HUES64 (cell line): ENCODE results near the gene RHOT1.
"Not testable (repeated sequence)": the region's sequence is repeated elsewhere in the genome, so short reads cannot be mapped to it uniquely, and the experiment has no call there.

Source experiments
- H3K27ac ChIP-seq: 2 replicates; pipeline ENCODE4 v1.7.0; 2013; ENCODE audit warnings: low read depth, low read length, inconsistent platforms
- H3K27me3 ChIP-seq: 2 replicates; pipeline ENCODE4 v1.6.1; 2013; ENCODE audit warnings: mild to moderate bottlenecking, low read length; ENCODE audit not compliant: insufficient read depth
- H3K36me3 ChIP-seq: 2 replicates; pipeline ENCODE4 v1.6.1; 2013; ENCODE audit warnings: mild to moderate bottlenecking, low read length; ENCODE audit not compliant: insufficient read depth
- H3K4me1 ChIP-seq: 2 replicates; pipeline ENCODE4 v1.6.1; 2013; ENCODE audit warnings: mild to moderate bottlenecking, low read length, moderate library complexity; ENCODE audit not compliant: insufficient read depth
- H3K4me3 ChIP-seq: 2 replicates; pipeline ENCODE4 v1.5.1; 2013; ENCODE audit warnings: mild to moderate bottlenecking, low read length, moderate library complexity
- H3K9ac ChIP-seq: 2 replicates; pipeline ENCODE4 v1.6.1; 2013; ENCODE audit warnings: mild to moderate bottlenecking, low read depth, low read length
- H3K9me3 ChIP-seq: 2 replicates; pipeline ENCODE4 v1.6.1; 2013; ENCODE audit warnings: low read depth, low read length; ENCODE audit not compliant: insufficient read depth
- WGBS: fragments of 150-250, 120-280 bp; methylation state at CpG from one replicate; pipeline ENCODE4 v1.1.7; 2013; ENCODE audit warnings: missing lambda C conversion rate; 5-methylcytosine and 5-hydroxymethylcytosine counted together

RHOT1 gene

DNA sequence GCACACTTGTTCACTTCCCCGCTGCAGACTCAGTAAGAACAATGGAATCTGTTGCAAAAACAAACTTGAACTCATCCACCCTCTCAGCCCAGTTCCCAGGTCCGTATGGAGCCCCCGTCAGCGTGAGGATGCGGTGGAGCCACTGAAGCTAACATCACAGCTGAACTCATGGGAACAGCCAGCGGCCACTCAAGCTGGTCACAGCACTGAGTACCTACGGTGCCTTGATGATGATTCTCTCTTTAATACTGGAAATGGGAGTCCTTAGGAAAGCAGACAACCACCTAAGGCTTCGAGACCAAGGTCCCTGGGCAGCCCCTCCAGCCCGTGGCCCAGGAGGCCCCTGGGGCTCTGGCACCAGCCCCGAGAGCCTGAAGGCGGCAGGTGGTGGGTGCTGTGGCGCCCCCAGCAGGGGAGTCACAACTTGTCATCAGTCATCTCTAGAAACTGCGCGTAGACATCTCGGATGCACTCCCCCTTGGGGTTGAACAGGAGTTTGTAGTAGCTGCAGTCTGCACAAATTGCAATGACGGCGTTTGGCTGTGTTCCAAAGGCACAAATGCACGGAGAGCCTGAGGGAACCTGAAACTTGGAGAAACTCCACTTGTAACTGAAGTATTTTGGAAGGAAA, 31.0 kb upstream of the RHOT1 start:
- Histone ChIP-seq H3K36me3 (no peaks in the 10 kb centered on the region), H3K4me3 (no peak overlapping the region), H3K4me1 (peaks cover 26% of the 10 kb centered on the region), H3K27ac (no peak overlapping the region; the same call in 1 of the 2 replicates), H3K9ac (no peak overlapping the region), H3K9me3 (no peaks in the 10 kb centered on the region), H3K27me3 (no peaks in the 10 kb centered on the region)
- WGBS = 81% methylated on average over 18 of the region's 18 CpGs

DNA sequence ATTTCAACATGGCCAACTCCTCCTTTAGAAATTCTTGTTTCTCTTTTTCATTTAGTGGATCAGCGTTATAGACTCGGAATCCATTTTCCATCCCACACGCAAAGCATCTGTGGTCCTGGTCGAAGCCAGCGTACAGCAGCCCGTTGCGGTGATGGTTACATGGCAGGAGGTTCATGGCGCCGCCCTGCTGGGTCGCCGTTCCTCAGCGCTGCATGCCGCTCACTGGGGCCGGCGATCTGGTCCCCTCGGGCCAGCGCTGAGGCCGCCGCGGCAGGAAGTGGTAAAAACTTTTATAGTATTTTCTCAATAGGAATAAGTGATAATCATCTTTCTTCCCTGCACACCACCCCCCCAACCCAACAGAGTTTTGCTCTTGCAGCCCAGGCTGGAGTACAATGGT, 29.9 kb upstream of the RHOT1 start:
- Histone ChIP-seq H3K9ac (no peak overlapping the region), H3K4me1 (peaks cover 21% of the 10 kb centered on the region), H3K4me3 (no peak overlapping the region), H3K9me3 (no peaks in the 10 kb centered on the region), H3K36me3 (no peaks in the 10 kb centered on the region), H3K27ac (no peak overlapping the region), H3K27me3 (no peaks in the 10 kb centered on the region)
- 97% methylated on average over 17 of the region's 20 CpGs for WGBS

DNA sequence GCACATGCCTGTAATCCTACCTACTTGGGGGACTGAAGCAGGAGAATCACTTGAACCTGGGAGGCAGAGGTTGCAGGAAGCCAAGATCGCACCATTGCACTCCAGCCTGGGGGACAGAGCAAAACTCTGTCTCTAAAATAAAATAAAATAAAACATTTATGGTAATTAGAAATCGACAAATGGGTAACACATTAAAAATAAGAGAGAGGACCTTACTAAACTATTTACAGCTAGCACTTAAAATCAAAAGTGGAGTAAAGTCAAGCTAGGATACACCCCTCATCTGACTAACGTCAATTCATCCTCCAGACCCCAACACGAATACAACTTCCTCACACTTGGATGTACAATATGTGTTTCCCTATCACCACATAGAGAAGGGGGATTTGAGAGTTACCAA, 27.8 kb upstream of the RHOT1 start:
- H3K4me1 ChIP-seq = peaks cover 11% of the 10 kb centered on the region; the same call in 1 of the 2 replicates
- H3K9ac ChIP-seq = no peak overlapping the region
- no peaks in the 10 kb centered on the region for H3K36me3 ChIP-seq
- H3K9me3 ChIP-seq = no peaks in the 10 kb centered on the region
- no peak overlapping the region for H3K4me3 ChIP-seq
- WGBS = 65% methylated on average over 3 of the region's 4 CpGs
- H3K27me3 ChIP-seq = no peaks in the 10 kb centered on the region
- H3K27ac ChIP-seq = no peak overlapping the region

DNA sequence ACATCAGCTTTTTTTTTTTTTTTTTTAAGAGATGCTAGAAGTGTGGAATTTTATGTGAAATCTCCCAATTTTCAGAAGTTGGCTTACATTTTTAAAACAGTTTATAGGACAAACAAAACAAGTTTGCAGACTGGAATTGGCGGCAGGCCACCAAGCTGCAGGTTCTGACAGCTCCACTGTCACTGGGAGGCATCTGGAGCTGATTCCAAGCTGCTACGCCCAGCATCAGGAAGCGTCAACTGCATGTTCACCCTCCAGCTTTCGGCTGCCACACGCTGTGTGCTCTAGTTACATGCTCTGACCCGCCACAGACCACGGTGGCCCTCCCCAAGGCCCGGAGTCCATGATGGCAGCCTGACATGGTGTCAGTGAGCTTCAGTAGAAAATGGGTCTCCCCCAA, 26.8 kb upstream of the RHOT1 start:
- H3K9me3 ChIP-seq, H3K27me3 ChIP-seq, H3K27ac ChIP-seq, H3K4me3 ChIP-seq, H3K36me3 ChIP-seq, H3K9ac ChIP-seq: not testable (repeated sequence)
- peaks cover 11% of the 10 kb centered on the region; the same call in 1 of the 2 replicates for H3K4me1 ChIP-seq
- 95% methylated on average over 8 of the region's 8 CpGs for WGBS

DNA sequence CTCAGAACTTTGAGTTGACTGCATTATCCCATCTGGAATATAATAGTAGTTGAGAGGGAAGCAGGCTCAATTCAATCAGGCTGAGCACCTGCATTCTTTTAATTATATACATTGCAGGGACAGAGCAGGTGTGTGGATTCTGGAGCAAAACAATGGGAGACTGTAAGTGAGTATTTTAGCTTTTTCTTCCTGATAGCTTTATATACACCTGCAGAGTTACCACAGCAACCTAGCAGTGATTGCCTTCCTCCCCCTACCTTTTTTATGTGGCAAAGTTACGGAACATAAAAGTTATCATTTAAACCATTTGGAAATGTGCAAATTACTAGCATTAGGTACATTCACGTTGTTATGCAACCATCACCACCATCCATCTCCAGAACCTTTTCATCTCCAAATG, 25.4 kb upstream of the RHOT1 start:
- Histone ChIP-seq H3K36me3 (no peaks in the 10 kb centered on the region), H3K27ac (no peak overlapping the region), H3K4me3 (no peak overlapping the region), H3K4me1 (peaks cover 6% of the 10 kb centered on the region; the same call in 1 of the 2 replicates), H3K9me3 (no peaks in the 10 kb centered on the region), H3K27me3 (no peaks in the 10 kb centered on the region), H3K9ac (no peak overlapping the region)
- 79% methylated on average over 2 of the region's 2 CpGs for WGBS

DNA sequence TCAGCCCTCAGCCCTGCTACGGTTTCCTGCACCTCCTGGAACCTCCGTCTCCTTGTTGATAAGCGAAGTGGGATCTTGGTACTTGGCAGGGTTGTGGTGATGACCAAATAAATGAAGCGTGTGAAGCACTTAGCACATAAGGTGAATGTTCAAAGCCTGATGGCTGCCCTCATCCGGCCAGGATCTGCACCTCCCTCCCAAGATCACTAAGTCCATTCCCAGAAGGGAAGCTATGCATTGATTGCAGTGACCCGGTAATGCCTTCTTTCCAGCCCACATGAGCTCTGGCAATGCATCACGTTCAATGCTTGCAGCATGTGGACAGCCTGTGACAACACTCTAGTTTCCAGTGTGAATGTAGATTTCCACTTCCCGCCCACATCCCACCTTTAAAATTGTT, 24.9 kb upstream of the RHOT1 start:
- 85% methylated on average over 8 of the region's 8 CpGs for WGBS
- H3K36me3 ChIP-seq = no peaks in the 10 kb centered on the region
- H3K9ac ChIP-seq = no peak overlapping the region
- H3K4me3 ChIP-seq = no peak overlapping the region
- H3K4me1 ChIP-seq = peaks cover 6% of the 10 kb centered on the region; the same call in 1 of the 2 replicates
- no peaks in the 10 kb centered on the region for H3K9me3 ChIP-seq
- no peak overlapping the region for H3K27ac ChIP-seq
- no peaks in the 10 kb centered on the region for H3K27me3 ChIP-seq

DNA sequence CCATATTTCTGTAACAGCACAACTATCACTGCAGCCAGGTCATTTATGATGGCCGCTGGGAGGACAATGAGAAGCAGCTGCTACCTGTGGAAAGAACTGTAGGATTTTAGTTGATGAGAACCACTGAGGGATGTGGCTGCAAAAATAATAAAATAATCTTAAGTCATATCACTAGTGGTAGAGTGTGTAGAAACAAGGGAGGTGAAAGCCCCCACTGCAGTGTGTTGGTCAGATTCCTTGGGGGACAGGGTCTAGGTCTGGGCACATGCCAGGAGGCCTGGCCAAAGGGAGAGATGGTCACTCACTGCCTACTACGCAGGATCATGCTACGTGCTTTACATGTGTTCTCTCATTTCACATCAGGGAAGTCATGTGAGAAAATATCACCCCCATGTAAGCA, 24.2 kb upstream of the RHOT1 start:
- WGBS = 93% methylated on average over 3 of the region's 3 CpGs

DNA sequence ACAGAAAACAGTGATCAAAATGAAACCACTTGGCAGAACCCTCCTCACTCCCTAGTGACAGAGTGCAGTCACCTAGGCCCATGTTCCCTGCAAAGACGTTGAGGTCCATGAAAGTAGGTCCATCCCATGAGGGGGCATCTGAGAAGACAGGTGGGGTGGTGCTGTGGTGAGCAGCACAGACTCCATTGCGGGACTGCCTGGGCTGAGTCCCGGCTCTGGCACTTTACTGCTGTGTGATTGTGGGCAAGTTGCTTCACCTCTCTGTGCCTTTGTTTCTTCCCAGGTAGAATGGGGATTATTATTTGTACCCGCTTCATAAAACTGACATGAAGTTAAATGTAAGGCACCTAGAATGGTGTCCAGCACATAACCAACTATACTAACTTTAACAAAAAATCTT, 23.5 kb upstream of the RHOT1 start:
- no peaks in the 10 kb centered on the region for H3K36me3 ChIP-seq
- no peaks in the 10 kb centered on the region for H3K9me3 ChIP-seq
- H3K27me3 ChIP-seq = no peaks in the 10 kb centered on the region
- H3K9ac ChIP-seq = no peak overlapping the region
- 89% methylated on average over 4 of the region's 4 CpGs for WGBS
- peaks cover 6% of the 10 kb centered on the region; the same call in 1 of the 2 replicates for H3K4me1 ChIP-seq
- H3K4me3 ChIP-seq = no peak overlapping the region
- H3K27ac ChIP-seq = no peak overlapping the region

More for the DNA sequence above, 24.2 kb upstream of the RHOT1 start:
- not testable (repeated sequence) for H3K27ac ChIP-seq, H3K4me3 ChIP-seq, H3K36me3 ChIP-seq, H3K9me3 ChIP-seq, H3K9ac ChIP-seq, H3K27me3 ChIP-seq, H3K4me1 ChIP-seq

DNA sequence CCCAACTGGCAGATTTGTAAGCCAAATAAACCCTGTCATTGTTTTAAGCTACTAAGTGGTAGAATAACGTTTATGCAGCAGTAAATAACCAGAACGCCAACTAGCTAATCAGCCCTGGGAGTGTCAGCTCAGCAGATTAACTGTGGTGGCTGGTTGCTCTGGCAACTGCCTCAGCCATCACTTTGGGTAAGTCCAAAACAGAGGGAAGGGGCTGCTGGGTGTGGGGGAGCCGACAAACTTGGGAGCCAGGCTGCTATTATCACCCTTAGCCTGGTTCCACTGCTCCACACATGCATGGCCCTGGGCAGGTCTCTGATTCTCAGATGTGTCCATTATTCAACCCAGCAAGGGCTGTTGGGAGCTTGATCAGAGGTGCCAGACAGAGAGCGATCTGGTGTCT, 22.2 kb upstream of the RHOT1 start:
- Histone ChIP-seq H3K9me3 (no peaks in the 10 kb centered on the region), H3K4me1 (0 out of 2 replicates have a peak, but pooled peaks cover 3% of the 10 kb centered on the region), H3K9ac (no peak overlapping the region), H3K4me3 (no peak overlapping the region), H3K27ac (no peak overlapping the region), H3K27me3 (no peaks in the 10 kb centered on the region), H3K36me3 (no peaks in the 10 kb centered on the region)
- 80% methylated on average over 4 of the region's 4 CpGs for WGBS

DNA sequence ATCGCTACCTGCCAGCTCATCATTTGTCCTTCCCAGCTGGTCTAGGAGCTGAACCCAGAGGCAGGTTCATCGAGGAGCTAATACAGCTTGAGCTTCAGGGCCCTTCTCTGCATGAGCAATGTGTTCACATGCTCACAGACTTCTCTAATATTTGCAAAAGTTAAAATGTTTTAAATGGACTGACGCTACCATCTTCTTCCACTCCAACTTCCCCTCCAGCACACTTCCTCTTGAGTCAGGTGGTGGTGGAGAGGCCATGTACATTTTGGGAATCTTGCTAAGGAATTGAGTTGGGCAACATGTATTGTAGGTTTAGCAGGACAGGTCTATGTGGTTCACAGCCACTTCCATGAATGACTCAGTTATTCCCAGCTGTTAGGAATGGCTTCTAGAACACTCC, 21.6 kb upstream of the RHOT1 start:
- H3K27ac ChIP-seq = no peak overlapping the region
- no peaks in the 10 kb centered on the region for H3K27me3 ChIP-seq
- H3K4me3 ChIP-seq = no peak overlapping the region
- no peak overlapping the region for H3K9ac ChIP-seq
- 93% methylated on average over 2 of the region's 3 CpGs for WGBS
- no peaks in the 10 kb centered on the region for H3K9me3 ChIP-seq
- 0 out of 2 replicates have a peak, but pooled peaks cover 3% of the 10 kb centered on the region for H3K4me1 ChIP-seq
- H3K36me3 ChIP-seq = no peaks in the 10 kb centered on the region

DNA sequence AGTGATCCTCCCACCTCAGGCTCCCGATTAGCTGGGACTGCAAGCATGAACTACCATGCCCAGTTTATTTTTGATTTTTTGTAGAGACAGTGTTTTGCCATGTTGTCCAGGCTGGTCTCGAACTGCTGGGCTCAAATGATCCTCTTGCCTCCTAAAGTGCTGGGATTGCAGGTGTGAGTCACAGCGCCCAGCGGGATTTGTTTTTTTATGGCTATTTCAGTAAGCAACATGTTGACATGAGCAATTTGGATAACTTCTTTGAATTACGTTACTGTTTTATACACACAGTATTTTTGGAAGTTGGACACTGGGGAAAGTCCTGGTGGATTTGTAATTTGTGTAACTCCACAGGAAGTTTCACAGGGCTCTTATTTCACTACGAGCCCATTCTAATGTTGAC, 18.5 kb upstream of the RHOT1 start:
- H3K4me1 ChIP-seq = peaks cover 16% of the 10 kb centered on the region
- no peaks in the 10 kb centered on the region for H3K36me3 ChIP-seq
- no peak overlapping the region for H3K4me3 ChIP-seq
- H3K9ac ChIP-seq = no peak overlapping the region
- no peaks in the 10 kb centered on the region for H3K27me3 ChIP-seq
- H3K9me3 ChIP-seq = no peaks in the 10 kb centered on the region
- H3K27ac ChIP-seq = no peak overlapping the region
- 85% methylated on average over 6 of the region's 6 CpGs for WGBS
